GM12878 (cell line): ENCODE data around the gene MYO7B. TPM values are rescaled to one million over a fixed set of nuclear protein-coding genes. Genes with fewer than 3 reads are reported as not detected.

Source experiments
- ATAC-seq: fragments of 200-7000 bp; cut with Tn5 transposase; 3 replicates; pipeline ENCODE4 v1.9.1; 2020; ENCODE audit warnings: mild to moderate bottlenecking, moderate library complexity
- BruUV-seq: library from RNA; stranded (reverse); fragments of 400-500 nt; replicated peaks from 2 replicates; lab custom pipeline; 2021; lab: Mats Ljungman, UMichigan
- CTCF ChIA-PET: fragments of 300-600 bp; sonication (Branson Sonifier 250); formaldehyde crosslinking; extraction: SDS; loops from one replicate; lab custom pipeline; 2021; ENCODE audit warnings: inconsistent platforms; lab: Yijun Ruan, JAX
- POLR2A ChIA-PET: fragments of 350-600 bp; formaldehyde crosslinking; extraction: SDS; loops from one replicate; lab custom pipeline; 2021; ENCODE audit warnings: inconsistent platforms; lab: Charles Lee
- RAD21 ChIA-PET: fragments of 300-600 bp; sonication (Branson Sonifier 250); formaldehyde crosslinking; loops from one replicate; lab custom pipeline; 2023; ENCODE audit warnings: antibody characterized with exemption; ENCODE audit not compliant: unreplicated experiment; lab: Charles Lee
- SMC1A ChIA-PET: fragments of 300-600 bp; sonication (Branson Sonifier 250); formaldehyde crosslinking; loops from one replicate; lab custom pipeline; 2023; ENCODE audit not compliant: unreplicated experiment, uncharacterized antibody; lab: Charles Lee
- DNase-seq: peaks from one replicate; pipeline ENCODE4 v3.0.0-alpha.2; 2011; ENCODE audit warnings: low read depth, low spot score
- FAIRE-seq: peaks from 3 replicates; lab custom pipeline; 2011; peaks lifted over from hg19 to GRCh38; lab: Jason Lieb, UNC
- H2AFZ ChIP-seq: 2 replicates; pipeline ENCODE4 v1.6.0; 2011; ENCODE audit warnings: low read depth, low read length, control low read depth; ENCODE audit not compliant: control insufficient read depth
- H3K27ac ChIP-seq: 2 replicates; pipeline ENCODE4 v1.5.1; 2011; ENCODE audit warnings: control low read depth; ENCODE audit not compliant: control insufficient read depth, insufficient read depth
- H3K27me3 ChIP-seq, 2 experiments: replicated peaks in 1 of 2; 2 replicates each; pipeline versions ENCODE4 v1.6.0 to v1.6.1; 2011; ENCODE audit warnings: low read length in 1 of 2; ENCODE audit not compliant: control insufficient read depth in 2 of 2, insufficient read depth in 2 of 2
- H3K36me3 ChIP-seq, 2 experiments: 2 replicates each; pipeline ENCODE4 v1.5.1; 2011; ENCODE audit warnings: low read length in 1 of 2; ENCODE audit not compliant: control insufficient read depth in 2 of 2, insufficient read depth in 2 of 2
- H3K4me1 ChIP-seq: 2 replicates; pipeline ENCODE4 v1.6.1; 2011; ENCODE audit warnings: mild to moderate bottlenecking, low read length, moderate library complexity, mixed read lengths; ENCODE audit not compliant: control insufficient read depth, insufficient read depth
- H3K4me2 ChIP-seq: 2 replicates; pipeline ENCODE4 v1.6.0; 2011; ENCODE audit warnings: control low read depth; ENCODE audit not compliant: control insufficient read depth, insufficient read depth
- H3K4me3 ChIP-seq: fragments of 200-600 bp; sonication (generic); 2 replicates; pipeline ENCODE4 v1.5.1; 2016
- H3K79me2 ChIP-seq: 2 replicates; pipeline ENCODE4 v1.6.0; 2011; ENCODE audit warnings: low read length; ENCODE audit not compliant: control insufficient read depth, insufficient read depth
- H3K9ac ChIP-seq: 2 replicates; pipeline ENCODE4 v1.8.0; 2011; ENCODE audit warnings: low read length, control low read depth, mixed read lengths; ENCODE audit not compliant: control insufficient read depth, insufficient read depth
- H3K9me3 ChIP-seq: replicated peaks from 3 replicates; pipeline ENCODE4 v1.5.1; 2011; ENCODE audit warnings: mild to moderate bottlenecking, low read length; ENCODE audit not compliant: control insufficient read depth, insufficient read depth
- H4K20me1 ChIP-seq: 2 replicates; pipeline ENCODE4 v1.6.0; 2011; ENCODE audit not compliant: control insufficient read depth, insufficient read depth
- ATF7 ChIP-seq: fragments of 450-650 bp; IDR thresholded peaks from 2 replicates; pipeline ENCODE4 v1.6.1; 2016; ENCODE audit warnings: low read depth, mild to moderate bottlenecking
- BACH1 ChIP-seq: fragments of 450-650 bp; IDR thresholded peaks from 2 replicates; pipeline ENCODE4 v1.6.1; 2017; ENCODE audit warnings: mild to moderate bottlenecking, borderline replicate concordance
- BHLHE40 ChIP-seq, 2 experiments: fragments of 450-650 bp in 1 of 2; IDR thresholded peaks; 2 replicates each; pipeline ENCODE4 v1.6.1; 2011 to 2017; ENCODE audit warnings: low read depth in 2 of 2, borderline replicate concordance in 1 of 2, improper control_type of control experiment in 1 of 2, low read length in 1 of 2, mild to moderate bottlenecking in 1 of 2
- CBFB ChIP-seq: IDR thresholded peaks from 2 replicates; pipeline ENCODE4 v1.6.1; 2016; ENCODE audit warnings: antibody characterized with exemption, low read depth
- CBX5 ChIP-seq: sonication (generic); IDR thresholded peaks from 2 replicates; pipeline ENCODE4 v1.6.1; 2016; ENCODE audit warnings: low read depth, moderate library complexity, mild to moderate bottlenecking, inconsistent platforms
- CREB1 ChIP-seq: IDR thresholded peaks from 2 replicates; pipeline ENCODE4 v1.6.1; 2012; ENCODE audit warnings: low read depth, mild to moderate bottlenecking, inconsistent platforms
- HCFC1 ChIP-seq: fragments of 150-350 bp; IDR thresholded peaks from 2 replicates; pipeline ENCODE4 v1.6.1; 2014; ENCODE audit warnings: low read length
- MEF2A ChIP-seq: IDR thresholded peaks from 2 replicates; pipeline ENCODE4 v1.6.1; 2011; ENCODE audit warnings: low read depth, mild to moderate bottlenecking, low read length, moderate library complexity; ENCODE audit not compliant: insufficient read depth
- POLR2AphosphoS2 ChIP-seq: IDR thresholded peaks from 2 replicates; pipeline ENCODE4 v1.6.1; 2011; ENCODE audit warnings: low read depth, mild to moderate bottlenecking, low read length, improper control_type of control experiment, moderate library complexity
- TBL1XR1 ChIP-seq: IDR thresholded peaks from 2 replicates; pipeline ENCODE4 v1.6.1; 2012; ENCODE audit warnings: low read depth, low read length, improper control_type of control experiment
- ZNF622 ChIP-seq: fragments of 450-650 bp; IDR thresholded peaks from 2 replicates; pipeline ENCODE4 v1.6.1; 2017; ENCODE audit warnings: mild to moderate bottlenecking, inconsistent platforms
- WGBS: methylation state at CpG from one replicate; pipeline ENCODE4 v1.1.6; 2016; ENCODE audit warnings: low lambda C conversion rate; ENCODE audit not compliant: insufficient replicate concordance, insufficient coverage; ENCODE audit errors: missing lambda C conversion rate; 5-methylcytosine and 5-hydroxymethylcytosine counted together
- in situ Hi-C: fragments of 300-500 bp; cut with MboI; formaldehyde crosslinking; loops from 9 replicates; pipeline ENCODE4 v1.14.3; 2018; ENCODE audit warnings: mixed read lengths
- intact Hi-C: fragments of 100-400 bp; cut with micrococcal nuclease; formaldehyde crosslinking; loops from one replicate; pipeline ENCODE4 v1.14.2; 2022; ENCODE audit not compliant: unreplicated experiment
- polyA plus RNA-seq, 11 experiments: library from polyadenylated mRNA; depleted of rRNA in 4 of 11; unstranded in 6 of 11; stranded (reverse) in 5 of 11; fragments of >200 nt; fragmentation: Nextera tagmentation in 4 of 11; fragmentation: Illumina TruSeq in 1 of 11; extraction: Ambion mirVana in 4 of 11; extraction: Trizol in 1 of 11; gene quantifications; 1 replicate in 1 of 11; 2 replicates in 10 of 11; pipeline versions ENCODE4 v1.2.1 to v1.2.3, GENCODE V29; 2011 to 2016; ENCODE audit warnings: inconsistent platforms in 2 of 11, missing spikeins in 2 of 11, low read depth in 1 of 11
- total RNA-seq, 4 experiments: library from RNA; depleted of rRNA in 3 of 4; stranded (reverse); fragments of >200 nt in 3 of 4; fragmentation: Illumina TruSeq in 1 of 4; extraction: Trizol in 1 of 4; gene quantifications; 2 replicates each; pipeline versions ENCODE4 v1.2.1 to v1.2.3, GENCODE V29; 2013 to 2021
- TF ChIP-seq, protein P1 (sequence below): IDR thresholded peaks from 2 replicates; pipeline ENCODE4 v1.6.1; 2012; ENCODE audit warnings: low read length, inconsistent platforms

The MYO7B gene
- total and polyA plus RNA-seq, 10 of the 15 experiments (the other 5 are each of a cell fraction or from before 2014, with no cell fraction given) = 0.08 to 4.8 (median 1.2) TPM

- H3K36me3 ChIP-seq = no peaks in the 10 kb centered on the region
- no peaks in the 10 kb centered on the region for H3K4me1 ChIP-seq
- no peaks in the 10 kb centered on the region for H3K79me2 ChIP-seq
- 81% methylated on average over 3 of the region's 3 CpGs for WGBS
- no peaks in the 10 kb centered on the region for H4K20me1 ChIP-seq
- no TSS peak for BruUV-seq
- RAD21 ChIA-PET = no interaction called here
- POLR2A ChIA-PET = no interaction called here
- peaks cover 7% of the 10 kb centered on the region for H3K9me3 ChIP-seq
- intact Hi-C loops (loop anchor here (5.0 kb wide), 1 partner anchor 38 kb away; no protein-coding TSS in a partner anchor), in situ Hi-C loops (no loop called here)
- ATAC-seq (no peak), DNase-seq (no peak), FAIRE-seq (no peak)
- no peak overlapping the region for H2AFZ ChIP-seq
- SMC1A ChIA-PET = interaction anchor here (1.3 to 1.6 kb wide), 2 partner anchors 13 to 51 kb away, joined by 4 read pairs; no protein-coding TSS in a partner anchor
- H3K27me3 ChIP-seq = no peaks in the 10 kb centered on the region; a peak in 1 of 4 replicates
- no peak overlapping the region for H3K9ac ChIP-seq
- no peak overlapping the region for H3K4me2 ChIP-seq
- no peak for TF ChIP-seq CREB1
- TF ChIP-seq TBL1XR1 = no peak
- no peak for TF ChIP-seq ATF7
- TF ChIP-seq ZNF622 = no peak
- TF ChIP-seq BHLHE40 (IDR thresholded peaks at IDR 0.05; ENCODE audit: borderline replicate concordance in 1 of 2, low read depth in 2 of 2, low read length in 1 of 2) = no peak
- TF ChIP-seq, protein P1, sequence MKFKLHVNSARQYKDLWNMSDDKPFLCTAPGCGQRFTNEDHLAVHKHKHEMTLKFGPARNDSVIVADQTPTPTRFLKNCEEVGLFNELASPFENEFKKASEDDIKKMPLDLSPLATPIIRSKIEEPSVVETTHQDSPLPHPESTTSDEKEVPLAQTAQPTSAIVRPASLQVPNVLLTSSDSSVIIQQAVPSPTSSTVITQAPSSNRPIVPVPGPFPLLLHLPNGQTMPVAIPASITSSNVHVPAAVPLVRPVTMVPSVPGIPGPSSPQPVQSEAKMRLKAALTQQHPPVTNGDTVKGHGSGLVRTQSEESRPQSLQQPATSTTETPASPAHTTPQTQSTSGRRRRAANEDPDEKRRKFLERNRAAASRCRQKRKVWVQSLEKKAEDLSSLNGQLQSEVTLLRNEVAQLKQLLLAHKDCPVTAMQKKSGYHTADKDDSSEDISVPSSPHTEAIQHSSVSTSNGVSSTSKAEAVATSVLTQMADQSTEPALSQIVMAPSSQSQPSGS = no peak
- TF ChIP-seq BACH1 = no peak
- no peak for TF ChIP-seq HCFC1
- no peak for TF ChIP-seq MEF2A
- no peak for TF ChIP-seq POLR2AphosphoS2
- no peak for TF ChIP-seq CBFB
- TF ChIP-seq CBX5 = no peak
- CTCF ChIA-PET = interaction anchor here (1.2 to 2.2 kb wide), 2 partner anchors 8 kb away, joined by 3 to 10 read pairs; no protein-coding TSS in a partner anchor
- H3K4me3 ChIP-seq = no peak overlapping the region
- H3K27ac ChIP-seq = no peak overlapping the region
These were observed 63.7 kb downstream of the MYO7B start for GRCh38 chr2:127599211-127599610.
